H1 (cell line): Measurements from ENCODE around the gene CBLC. TPM values are rescaled to one million over a fixed set of nuclear protein-coding genes. Genes with fewer than 3 reads are reported as not detected.

Experiments
- ASH2L ChIP-seq: fragments of 200-600, 300-600 bp; sonication (generic); IDR thresholded peaks from one replicate; pipeline ENCODE4 v1.7.1; 2017; ENCODE audit warnings: low read length
- BCL11A ChIP-seq, 2 experiments: IDR thresholded peaks; one replicate each; pipeline ENCODE4 v1.6.1; 2011; ENCODE audit warnings: low read depth in 2 of 2, low read length in 2 of 2, mild to moderate bottlenecking in 2 of 2
- CHD1 ChIP-seq: IDR thresholded peaks from 2 replicates; pipeline ENCODE4 v1.6.1; 2012; ENCODE audit warnings: low read depth, low read length, improper control_type of control experiment
- EGR1 ChIP-seq: IDR thresholded peaks from 2 replicates; pipeline ENCODE4 v1.6.1; 2011; ENCODE audit warnings: low read depth, low read length, borderline replicate concordance
- EP300 ChIP-seq, 2 experiments: IDR thresholded peaks; 1 replicate in 1 of 2; 2 replicates in 1 of 2; pipeline ENCODE4 v1.6.1; 2011 to 2012; ENCODE audit warnings: low read depth in 2 of 2, low read length in 2 of 2, mild to moderate bottlenecking in 2 of 2, borderline replicate concordance in 1 of 2, inconsistent platforms in 1 of 2, moderate library complexity in 1 of 2
- EZH2 ChIP-seq: fragments of 200-600 bp; sonication (generic); IDR thresholded peaks from 2 replicates; pipeline ENCODE4 v1.7.1; 2012; ENCODE audit warnings: low read depth, mild to moderate bottlenecking, moderate library complexity, low read length, inconsistent platforms; ENCODE audit not compliant: severe bottlenecking
- FOSL1 ChIP-seq: IDR thresholded peaks from 2 replicates; pipeline ENCODE4 v1.6.1; 2011; ENCODE audit warnings: mild to moderate bottlenecking, low read depth, low read length, moderate library complexity; ENCODE audit not compliant: insufficient read depth
- GABPA ChIP-seq: IDR thresholded peaks from 2 replicates; pipeline ENCODE4 v1.6.1; 2011; ENCODE audit warnings: mild to moderate bottlenecking, low read length, moderate library complexity, borderline replicate concordance; ENCODE audit not compliant: insufficient read depth
- GTF2F1 ChIP-seq: IDR thresholded peaks from 2 replicates; pipeline ENCODE4 v1.6.1; 2012; ENCODE audit warnings: low read depth, low read length, improper control_type of control experiment, borderline replicate concordance
- JUND ChIP-seq: IDR thresholded peaks from 2 replicates; pipeline ENCODE4 v1.6.1; 2011; ENCODE audit warnings: mild to moderate bottlenecking, improper control_type of control experiment, low read length
- KDM1A ChIP-seq: fragments of 200-600, 300-600 bp; sonication (generic); IDR thresholded peaks from 2 replicates; pipeline ENCODE4 v1.7.1; 2016; ENCODE audit warnings: mild to moderate bottlenecking, low read length, borderline replicate concordance
- NANOG ChIP-seq: IDR thresholded peaks from 2 replicates; pipeline ENCODE4 v1.6.1; 2011; ENCODE audit warnings: low read length, low read depth, mild to moderate bottlenecking, inconsistent platforms; ENCODE audit not compliant: insufficient read depth, poor library complexity, severe bottlenecking
- RAD21 ChIP-seq, 2 experiments: IDR thresholded peaks in 1 of 2; conservative IDR thresholded peaks in 1 of 2; 2 replicates each; pipeline ENCODE4 v1.6.1; 2011; ENCODE audit warnings: low read depth in 2 of 2, low read length in 2 of 2, improper control_type of control experiment in 1 of 2, inconsistent platforms in 1 of 2, mild to moderate bottlenecking in 1 of 2, moderate library complexity in 1 of 2
- RNF2 ChIP-seq: fragments of 200-900, 300-1000 bp; sonication (generic); IDR thresholded peaks from 2 replicates; pipeline ENCODE4 v1.7.1; 2016; ENCODE audit warnings: borderline replicate concordance, low read depth, mild to moderate bottlenecking, antibody characterized with exemption, low read length; ENCODE audit not compliant: poor library complexity, severe bottlenecking; ENCODE audit errors: missing control alignments
- SIRT6 ChIP-seq: IDR thresholded peaks from one replicate; pipeline ENCODE4 v1.7.1; 2012; ENCODE audit warnings: low read length, inconsistent platforms
- SIX5 ChIP-seq: IDR thresholded peaks from 2 replicates; pipeline ENCODE4 v1.6.1; 2011; ENCODE audit warnings: mild to moderate bottlenecking, low read depth, low read length
- SP4 ChIP-seq: IDR thresholded peaks from 2 replicates; pipeline ENCODE4 v1.6.1; 2012; ENCODE audit warnings: low read length, inconsistent platforms
- TBP ChIP-seq: IDR thresholded peaks from 2 replicates; pipeline ENCODE4 v1.6.1; 2011; ENCODE audit warnings: low read depth, low read length, improper control_type of control experiment
- TCF12 ChIP-seq: IDR thresholded peaks from 2 replicates; pipeline ENCODE4 v1.6.1; 2011; ENCODE audit warnings: low read depth, mild to moderate bottlenecking, low read length
- YY1 ChIP-seq: IDR thresholded peaks from 2 replicates; pipeline ENCODE4 v1.6.1; 2011; ENCODE audit warnings: low read depth, mild to moderate bottlenecking, low read length
- polyA plus RNA-seq, 7 experiments: library from polyadenylated mRNA; depleted of rRNA in 3 of 7; stranded (reverse) in 5 of 7; unstranded in 2 of 7; fragments of >200 nt in 5 of 7; fragments of 200-250 nt in 2 of 7; gene quantifications; 1 replicate in 5 of 7; 2 replicates in 1 of 7; 4 replicates in 1 of 7; pipeline versions ENCODE4 v1.2.1 to v1.2.3, GENCODE V29; 2011 to 2013; ENCODE audit warnings: missing spikeins in 2 of 7, mixed read lengths in 2 of 7
- total RNA-seq: library from RNA; stranded (reverse); fragmentation: NEBNext Ultra II Directional; extraction: Animal tissue kit (Norgen Biotek cat#: 25700); gene quantifications from 2 replicates; pipeline ENCODE4 v1.2.1, GENCODE V29; 2021
- TF ChIP-seq, protein P1 (sequence below): IDR thresholded peaks from 2 replicates; pipeline ENCODE4 v1.6.1; 2012; ENCODE audit warnings: low read length, inconsistent platforms

The CBLC gene
- total and polyA plus RNA-seq, 2 of the 8 experiments (the other 6 are each of a cell fraction or from before 2014, with no cell fraction given) = 17.4 to 35.7 TPM

DNA sequence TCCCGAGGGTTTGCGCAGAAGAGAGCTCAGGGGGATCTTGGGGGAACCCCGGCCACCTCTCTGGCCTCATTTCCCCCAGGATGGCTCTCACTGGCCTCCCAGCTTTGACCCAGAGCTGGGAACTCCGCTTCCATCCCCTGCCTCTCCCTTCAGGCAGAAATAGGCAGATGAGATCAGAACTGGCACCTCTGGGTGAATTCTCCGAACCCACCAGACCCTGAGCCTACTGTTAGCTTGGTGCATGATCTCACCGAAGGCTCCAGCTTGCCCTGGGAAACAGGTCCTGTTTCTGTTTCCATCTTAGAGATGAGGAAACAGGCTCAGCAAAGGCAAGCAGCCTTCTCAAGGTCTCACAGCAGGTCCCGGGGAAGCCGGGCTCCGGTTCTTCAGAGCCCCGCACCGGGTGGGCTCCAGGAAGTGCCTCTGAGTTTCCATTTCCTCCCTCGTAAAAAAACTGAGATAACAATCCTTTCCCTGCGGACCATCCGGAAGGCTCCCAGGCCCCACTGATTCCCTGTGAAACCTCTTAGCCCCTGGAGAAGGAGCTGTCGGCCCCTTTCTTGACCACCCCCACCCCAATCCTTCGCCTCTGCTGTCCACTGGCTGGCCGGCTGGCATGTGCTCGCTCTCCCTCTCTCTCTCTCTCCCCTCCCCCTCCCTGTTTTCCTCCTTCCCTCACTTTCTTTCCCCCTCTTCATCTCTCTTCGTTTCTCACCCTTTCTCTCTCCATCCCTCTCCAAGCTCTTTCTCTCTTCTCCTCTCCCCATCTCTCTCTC lies 70.5 kb downstream of the CBLC start (continued):
- no peak for TF ChIP-seq TCF12
- peak; percentile 82 for TF ChIP-seq EGR1
- no peak for TF ChIP-seq BCL11A (IDR thresholded peaks at IDR 0.05; ENCODE audit: low read depth in 2 of 2, low read length in 2 of 2)
- TF ChIP-seq GABPA = no peak
- no peak for TF ChIP-seq SP4
- TF ChIP-seq, protein P1, sequence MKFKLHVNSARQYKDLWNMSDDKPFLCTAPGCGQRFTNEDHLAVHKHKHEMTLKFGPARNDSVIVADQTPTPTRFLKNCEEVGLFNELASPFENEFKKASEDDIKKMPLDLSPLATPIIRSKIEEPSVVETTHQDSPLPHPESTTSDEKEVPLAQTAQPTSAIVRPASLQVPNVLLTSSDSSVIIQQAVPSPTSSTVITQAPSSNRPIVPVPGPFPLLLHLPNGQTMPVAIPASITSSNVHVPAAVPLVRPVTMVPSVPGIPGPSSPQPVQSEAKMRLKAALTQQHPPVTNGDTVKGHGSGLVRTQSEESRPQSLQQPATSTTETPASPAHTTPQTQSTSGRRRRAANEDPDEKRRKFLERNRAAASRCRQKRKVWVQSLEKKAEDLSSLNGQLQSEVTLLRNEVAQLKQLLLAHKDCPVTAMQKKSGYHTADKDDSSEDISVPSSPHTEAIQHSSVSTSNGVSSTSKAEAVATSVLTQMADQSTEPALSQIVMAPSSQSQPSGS = peak; percentile 76; the same call in 1 of the 2 replicates
- no peak for TF ChIP-seq KDM1A
- no peak for TF ChIP-seq EP300 (IDR thresholded peaks at IDR 0.05; ENCODE audit: borderline replicate concordance in 1 of 2, low read depth in 2 of 2, low read length in 2 of 2)
- TF ChIP-seq SIRT6 = no peak
- no peak for TF ChIP-seq FOSL1
- TF ChIP-seq RNF2 = no peak
- TF ChIP-seq CHD1 = no peak
- TF ChIP-seq NANOG = no peak
- TF ChIP-seq SIX5 = no peak
- no peak for TF ChIP-seq YY1
- no peak for TF ChIP-seq GTF2F1
- TF ChIP-seq EZH2 = no peak
- peak; percentile 96 for TF ChIP-seq ASH2L
- no peak for TF ChIP-seq RAD21 (IDR thresholded peaks at IDR 0.05 in 1 of 2, conservative IDR thresholded peaks at IDR 0.05 in 1 of 2; ENCODE audit: low read depth in 2 of 2, low read length in 2 of 2)
- no peak for TF ChIP-seq TBP
- TF ChIP-seq JUND = no peak
